Endometrium (tissue), 2 donors: ENCODE measurements around the gene ILDR2.

Source experiments
- FAIRE-seq: peaks from 2 replicates; lab custom pipeline; 2012; peaks lifted over from hg19 to GRCh38; lab: Jason Lieb, UNC
- donor health status: control.
- donor health status: control.

Gene ILDR2

GRCh38 chr1:166975361-166976129 is at the start of gene ILDR2:
TSS of gene ILDR2 (minus strand) at chr1:166975540. CDS start at chr1:166975268, 272 bp downstream.
- FAIRE-seq: no peak

- no peak for FAIRE-seq
These were observed 47.0 kb upstream of the ILDR2 start for GRCh38 chr1:167022384-167022783.

- no peak for FAIRE-seq
These were observed 40.9 kb upstream of the ILDR2 start for GRCh38 chr1:167016100-167016750.

GRCh38 chr1:167013108-167013929 is 38.0 kb upstream of the ILDR2 start:
- no peak for FAIRE-seq

GRCh38 chr1:167012570-167012969 is 37.2 kb upstream of the ILDR2 start:
- no peak for FAIRE-seq

- no peak for FAIRE-seq
These were observed 36.3 kb upstream of the ILDR2 start for GRCh38 chr1:167011560-167012191.

- FAIRE-seq: no peak
These were observed 28.4 kb upstream of the ILDR2 start for GRCh38 chr1:167003711-167004110.

GRCh38 chr1:167002354-167002753 is 27.0 kb upstream of the ILDR2 start:
- FAIRE-seq: no peak

- FAIRE-seq: no peak
These were observed 25.2 kb upstream of the ILDR2 start for GRCh38 chr1:167000546-167000945.

GRCh38 chr1:166999500-167000055 is 24.2 kb upstream of the ILDR2 start:
- no peak for FAIRE-seq

- FAIRE-seq: no peak
These were observed 23.7 kb upstream of the ILDR2 start for GRCh38 chr1:166999075-166999474.

- no peak for FAIRE-seq
These were observed 13.7 kb upstream of the ILDR2 start, which contains the start of gene MAEL for GRCh38 chr1:166988974-166989515. TSS of gene MAEL (plus strand) at chr1:166989280. CDS start at chr1:166989353, 73 bp downstream.

GRCh38 chr1:166981589-166981988 is 6.2 kb upstream of the ILDR2 start:
- no peak for FAIRE-seq

- FAIRE-seq: no peak
These were observed 5.5 kb upstream of the ILDR2 start for GRCh38 chr1:166980818-166981217.

- FAIRE-seq: no peak
These were observed 5.0 kb upstream of the ILDR2 start for GRCh38 chr1:166980383-166980782.

GRCh38 chr1:166978821-166979220 is 3.5 kb upstream of the ILDR2 start:
- no peak for FAIRE-seq

- FAIRE-seq: no peak
These were observed 2.6 kb upstream of the ILDR2 start for GRCh38 chr1:166977951-166978350.

GRCh38 chr1:166974647-166975345 is 544 bp downstream of the ILDR2 start:
- no peak for FAIRE-seq

- FAIRE-seq: no peak
These were observed 2.5 kb downstream of the ILDR2 start for GRCh38 chr1:166972826-166973225.

GRCh38 chr1:166972193-166972592 is 3.1 kb downstream of the ILDR2 start:
- no peak for FAIRE-seq

- no peak for FAIRE-seq
These were observed 4.1 kb downstream of the ILDR2 start for GRCh38 chr1:166971252-166971651.
